Heart left ventricle (tissue), 16 donors: ENCODE measurements around the gene SHLD1. TPM values are rescaled to one million over a fixed set of nuclear protein-coding genes. Genes with fewer than 3 reads are reported as not detected.

ENCODE experiments used
- ATAC-seq, 4 donors: fragments of 200-7000 bp; cut with Tn5 transposase; one replicate each; pipeline ENCODE4 v1.9.1; 2020 to 2022; ENCODE audit warnings: moderate library complexity in 4 of 4, mild to moderate bottlenecking in 3 of 4, moderate number of reproducible peaks in 1 of 4
- DNase-seq, 5 donors: peaks; one replicate each; pipeline ENCODE4 v3.0.0-alpha.2; 2020
- H3K27ac ChIP-seq, 12 donors: fragments of 200-600 bp; sonication (generic) in 4 of 12; one replicate each; pipeline versions ENCODE4 v1.5.0 to v1.8.0; 2016 to 2022; ENCODE audit warnings: mild to moderate bottlenecking in 2 of 12
- H3K27me3 ChIP-seq, 9 donors: fragments of 200-600 bp; sonication (generic) in 2 of 9; one replicate each; pipeline versions ENCODE4 v1.5.1 to v1.8.0; 2016 to 2022; ENCODE audit warnings: mild to moderate bottlenecking in 3 of 9
- H3K36me3 ChIP-seq, 9 donors: fragments of 200-600 bp; sonication (generic) in 2 of 9; one replicate each; pipeline versions ENCODE4 v1.5.0 to v1.8.0; 2018 to 2022; ENCODE audit warnings: mild to moderate bottlenecking in 2 of 9
- H3K4me1 ChIP-seq, 12 donors: fragments of 200-600 bp; sonication (generic) in 4 of 12; one replicate each; pipeline versions ENCODE4 v1.5.0 to v1.8.0; 2016 to 2022; ENCODE audit warnings: mild to moderate bottlenecking in 3 of 12
- H3K4me3 ChIP-seq, 12 donors: fragments of 200-600 bp; sonication (generic) in 4 of 12; one replicate each; pipeline versions ENCODE4 v1.5.0 to v1.8.0; 2017 to 2022; ENCODE audit warnings: mild to moderate bottlenecking in 9 of 12, moderate library complexity in 4 of 12
- H3K9me3 ChIP-seq, 12 donors: fragments of 200-600 bp; sonication (generic) in 4 of 12; one replicate each; pipeline versions ENCODE4 v1.5.0 to v1.8.0; 2016 to 2022; ENCODE audit warnings: mild to moderate bottlenecking in 1 of 12
- POLR2A ChIP-seq, 2 donors: fragments of 450-650 bp; IDR thresholded peaks; one replicate each; pipeline ENCODE4 v1.6.1; 2017; ENCODE audit warnings: antibody characterized with exemption in 2 of 2, mild to moderate bottlenecking in 2 of 2, moderate library complexity in 2 of 2
- WGBS, 4 donors: extraction: QIAGEN DNeasy Blood & Tissue Kit in 2 of 4; methylation state at CpG; one replicate each; pipeline versions ENCODE4 v1.1.5 to v1.1.7; 2013 to 2018; 5-methylcytosine and 5-hydroxymethylcytosine counted together
- intact Hi-C, 10 donors: fragments of 100-400 bp; cut with DNase I; formaldehyde crosslinking; loops; one replicate each; pipeline versions ENCODE4 v1.11.1 to v1.14.2; 2022
- polyA plus RNA-seq, 2 donors: library from polyadenylated mRNA; stranded (reverse); fragments of 200-250 nt; gene quantifications; one replicate each; pipeline ENCODE4 v1.2.3, GENCODE V29; 2013
- total RNA-seq, 9 donors: library from RNA; depleted of rRNA in 2 of 9; stranded (reverse); fragments of >200 nt in 2 of 9; fragmentation: NEBNext Ultra II Directional in 3 of 9; extraction: Animal tissue kit (Norgen Biotek cat#: 25700) in 3 of 9; gene quantifications; one replicate each; pipeline versions ENCODE4 v1.1.0 to v1.2.4, GENCODE V29; 2016 to 2023
- TF ChIP-seq, protein P1 (sequence below), 12 donors: fragments of 200-600 bp; sonication (generic) in 4 of 12; IDR thresholded peaks; one replicate each; pipeline versions ENCODE4 v1.5.0 to v1.8.0; 2018 to 2022; ENCODE audit warnings: antibody characterized with exemption in 12 of 12, mild to moderate bottlenecking in 5 of 12
- donor health status: ischemic (EF 13 %, LVEDD 7.1; RV severe dilation, severe dysfunction).
- donor health status: healthy with polysubstance abuse.
- donor health status: DM: no; HTN: yes; CAD: no.
- donor health status: DM: no; HTN: no; CAD: no.
- donor health status: ischemic (EF 25% LVEDD 6.9; RV normal size, moderate dysfunction).
- donor health status: ischemic (EF 25% LVEDD 5.7; RV mildly dilated, moderate dysfunction).
- donor health status: healthy.
- donor health status: DM: yes; HTN: yes; CAD: no.
- donor health status: ischemic (EF 35%, LVEDD 5.7; RV mildly dilated, moderate dysfunction).
- donor health status: nonischemic (EF 11% LVEDD 7.7; RV severe dilation, severe dysfunction).
- donor health status: DM: yes; HTN: yes; CAD: no.
- donor health status: PGD.
- donor health status: ischemic (EF 29% LVEDD 5.4; RV normal size, mild dysfunction).
- donor health status: nonischemic (EF 23%, LVEDD 6.1; RV moderate dilation, normal function).

Gene SHLD1
- total and polyA plus RNA-seq, 11 donors = 0.94 to 7.1 (median 5.6) TPM

DNA sequence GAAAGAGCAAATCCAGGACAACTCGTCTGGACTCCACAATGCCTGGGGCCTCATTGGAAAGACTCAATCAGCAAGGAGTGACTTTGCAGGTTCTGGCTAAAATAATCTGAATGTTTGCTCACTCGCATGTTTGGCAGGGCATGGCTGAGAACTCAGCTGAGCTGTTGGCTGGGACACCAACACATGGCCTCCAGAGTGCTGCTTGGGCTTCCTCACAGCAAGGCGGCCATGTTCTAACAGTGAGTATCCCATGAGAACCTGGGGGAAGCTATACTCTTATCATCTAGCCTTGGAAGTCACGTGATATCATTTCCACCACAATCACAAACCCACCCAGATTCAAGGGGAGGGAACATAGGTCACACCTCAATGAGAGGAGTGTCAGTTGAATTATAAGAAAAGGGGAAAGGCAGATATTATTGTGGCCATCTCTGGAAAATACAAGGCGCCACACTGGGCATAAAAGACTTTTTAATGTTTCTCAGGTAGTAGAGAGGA is 23.1 kb upstream of the SHLD1 start:
- DNase-seq (no peak), ATAC-seq (no peak)
- Histone ChIP-seq H3K36me3 (no peaks in the 10 kb centered on the region), H3K27ac (no peak overlapping the region), H3K4me1 (peaks cover 0 to 17% (median 0%) of the 10 kb centered on the region in 12 donors), H3K4me3 (no peak overlapping the region), H3K9me3 (peaks cover 0 to 7% (median 0%) of the 10 kb centered on the region in 12 donors), H3K27me3 (no peaks in the 10 kb centered on the region)
- 69 to 84% (median 77%) methylated on average over 5 of the region's 5 CpGs for WGBS, 4 donors
- TF ChIP-seq POLR2A (IDR thresholded peaks at IDR 0.05) = no peak
- TF ChIP-seq, protein P1, sequence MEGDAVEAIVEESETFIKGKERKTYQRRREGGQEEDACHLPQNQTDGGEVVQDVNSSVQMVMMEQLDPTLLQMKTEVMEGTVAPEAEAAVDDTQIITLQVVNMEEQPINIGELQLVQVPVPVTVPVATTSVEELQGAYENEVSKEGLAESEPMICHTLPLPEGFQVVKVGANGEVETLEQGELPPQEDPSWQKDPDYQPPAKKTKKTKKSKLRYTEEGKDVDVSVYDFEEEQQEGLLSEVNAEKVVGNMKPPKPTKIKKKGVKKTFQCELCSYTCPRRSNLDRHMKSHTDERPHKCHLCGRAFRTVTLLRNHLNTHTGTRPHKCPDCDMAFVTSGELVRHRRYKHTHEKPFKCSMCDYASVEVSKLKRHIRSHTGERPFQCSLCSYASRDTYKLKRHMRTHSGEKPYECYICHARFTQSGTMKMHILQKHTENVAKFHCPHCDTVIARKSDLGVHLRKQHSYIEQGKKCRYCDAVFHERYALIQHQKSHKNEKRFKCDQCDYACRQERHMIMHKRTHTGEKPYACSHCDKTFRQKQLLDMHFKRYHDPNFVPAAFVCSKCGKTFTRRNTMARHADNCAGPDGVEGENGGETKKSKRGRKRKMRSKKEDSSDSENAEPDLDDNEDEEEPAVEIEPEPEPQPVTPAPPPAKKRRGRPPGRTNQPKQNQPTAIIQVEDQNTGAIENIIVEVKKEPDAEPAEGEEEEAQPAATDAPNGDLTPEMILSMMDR (IDR thresholded peaks at IDR 0.05) = no peak
- intact Hi-C loops = no loop called here

GRCh38 chr20:5729348-5729747 is 20.9 kb upstream of the SHLD1 start:
- Histone ChIP-seq H3K4me3 (no peak overlapping the region), H3K36me3 (no peaks in the 10 kb centered on the region), H3K4me1 (peaks cover 0 to 13% (median 0%) of the 10 kb centered on the region in 12 donors), H3K27me3 (no peaks in the 10 kb centered on the region), H3K9me3 (peaks cover 0 to 7% (median 0%) of the 10 kb centered on the region in 12 donors), H3K27ac (no peak overlapping the region)
- TF ChIP-seq, protein P1 (IDR thresholded peaks at IDR 0.05) = no peak
- no peak for TF ChIP-seq POLR2A (IDR thresholded peaks at IDR 0.05)
- ATAC-seq (no peak), DNase-seq (no peak)
- intact Hi-C loops = no loop called here
- 92 to 100% (median 98%) methylated on average over 2 of the region's 2 CpGs for WGBS, 4 donors

GRCh38 chr20:5730131-5730530 is 20.1 kb upstream of the SHLD1 start:
- Histone ChIP-seq H3K4me3 (no peak overlapping the region), H3K27ac (no peak overlapping the region), H3K9me3 (peaks cover 0 to 7% (median 0%) of the 10 kb centered on the region in 12 donors), H3K36me3 (no peaks in the 10 kb centered on the region), H3K4me1 (peaks cover 0 to 11% (median 0%) of the 10 kb centered on the region in 12 donors), H3K27me3 (no peaks in the 10 kb centered on the region)
- no peak for TF ChIP-seq POLR2A (IDR thresholded peaks at IDR 0.05)
- DNase-seq (no peak), ATAC-seq (no peak)
- 83 to 94% (median 88%) methylated on average over 2 of the region's 2 CpGs for WGBS, 4 donors
- intact Hi-C loops = no loop called here

DNA sequence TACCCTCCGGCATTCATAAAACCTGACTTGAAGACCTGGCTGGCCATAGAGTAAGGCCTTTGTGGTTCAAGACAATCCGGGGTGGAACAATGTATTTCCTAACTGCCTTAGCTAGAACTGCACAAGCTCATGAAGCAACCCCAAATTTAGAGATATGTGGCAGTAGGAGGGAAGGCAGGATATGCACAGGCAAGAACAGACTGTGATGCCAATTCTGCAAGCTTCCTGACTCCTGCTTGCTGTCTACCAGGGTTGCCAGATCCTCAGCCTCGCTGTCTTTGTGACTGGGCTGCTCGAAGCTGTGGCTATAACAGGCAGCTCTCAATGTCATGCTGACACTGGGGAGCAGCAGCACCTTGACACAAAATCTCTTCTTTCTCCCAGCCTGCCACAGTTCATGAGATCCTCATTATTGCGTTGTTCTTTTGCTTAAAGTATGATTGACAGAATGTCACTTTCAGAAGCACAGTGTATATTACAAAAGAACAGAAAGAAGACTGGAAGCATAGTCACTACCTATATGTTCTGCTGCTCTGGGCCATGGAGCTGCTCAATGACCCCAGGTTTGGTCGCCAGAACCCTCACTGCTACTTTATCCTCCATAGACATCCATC is 18.3 kb upstream of the SHLD1 start:
- peak in 2 of 5 donors; percentile 34 to 41 for DNase-seq
- peaks cover 0 to 6% (median 0%) of the 10 kb centered on the region in 12 donors for H3K9me3 ChIP-seq
- WGBS, 4 donors = 64 to 70% (median 69%) methylated on average over 6 of the region's 6 CpGs
- H3K36me3 ChIP-seq = no peaks in the 10 kb centered on the region
- intact Hi-C loops = no loop called here
- peak overlapping the region in 1 of 12 donors; percentile 14 for H3K27ac ChIP-seq
- TF ChIP-seq, protein P1 (IDR thresholded peaks at IDR 0.05) = no peak
- TF ChIP-seq POLR2A (IDR thresholded peaks at IDR 0.05) = no peak
- H3K4me1 ChIP-seq = peaks cover 0 to 18% (median 5%) of the 10 kb centered on the region in 12 donors
- ATAC-seq = peak in 3 of 4 donors; percentile 56 to 79 (median 71)
- no peaks in the 10 kb centered on the region for H3K27me3 ChIP-seq
- H3K4me3 ChIP-seq = no peak overlapping the region
